NT2/D1 (cell line): ENCODE data around the gene SLC7A6.

Experiments
- SUZ12 ChIP-seq: IDR thresholded peaks from 2 replicates; pipeline ENCODE4 v1.6.1; 2011; ENCODE audit not compliant: insufficient read length, insufficient read depth; ENCODE audit errors: extremely low read depth
- YY1 ChIP-seq: IDR thresholded peaks from 2 replicates; pipeline ENCODE4 v1.6.1; 2011; ENCODE audit not compliant: insufficient read length, insufficient read depth
- ZNF274 ChIP-seq: IDR thresholded peaks from 2 replicates; pipeline ENCODE4 v1.6.1; 2011; ENCODE audit warnings: mild to moderate bottlenecking, low read depth, low read length

GRCh38 chr16:68288252-68288650 is 23.9 kb downstream of the SLC7A6 start:
- TF ChIP-seq SUZ12 (no peak), ZNF274 (no peak), YY1 (no peak)
